ENCODE results near the gene BBIP1.
A peak's percentile ranks its signal among the peaks of the same experiment; 100 is the strongest.

- TF ChIP-seq SUZ12 (IDR thresholded peaks at IDR 0.05) (no peak), FOXA1 (IDR thresholded peaks at IDR 0.05) (no peak), ZNF384 (IDR thresholded peaks at IDR 0.05) (no peak), ELF4 (IDR thresholded peaks at IDR 0.05) (no peak), SP1 (IDR thresholded peaks at IDR 0.05) (no peak), PKNOX1 (IDR thresholded peaks at IDR 0.05) (peak; percentile 80), HDGF (IDR thresholded peaks at IDR 0.05; ENCODE audit: borderline replicate concordance) (no peak), FOXM1 (IDR thresholded peaks at IDR 0.05; ENCODE audit: borderline replicate concordance) (no peak), ARNT (IDR thresholded peaks at IDR 0.05) (no peak), NFRKB (IDR thresholded peaks at IDR 0.05) (no peak), TARDBP (IDR thresholded peaks at IDR 0.05) (no peak)
Observed at GRCh38 chr10:110864662-110865140, 54.3 kb downstream of the BBIP1 start.

All from HEK293T (cell line).